GM12872 (cell line): ENCODE data around the gene UCHL3.

Source experiments
- CTCF ChIP-seq: IDR thresholded peaks from 3 replicates; pipeline ENCODE4 v1.5.1; 2011; ENCODE audit warnings: low read depth, mild to moderate bottlenecking, low read length, moderate library complexity; ENCODE audit not compliant: insufficient read depth

The UCHL3 gene

GRCh38 chr13:75607447-75607846, 57.9 kb downstream of the UCHL3 start:
- TF ChIP-seq CTCF, result no peak

GRCh38 chr13:75610466-75610865, 60.9 kb downstream of the UCHL3 start:
- TF ChIP-seq CTCF, result no peak

DNA sequence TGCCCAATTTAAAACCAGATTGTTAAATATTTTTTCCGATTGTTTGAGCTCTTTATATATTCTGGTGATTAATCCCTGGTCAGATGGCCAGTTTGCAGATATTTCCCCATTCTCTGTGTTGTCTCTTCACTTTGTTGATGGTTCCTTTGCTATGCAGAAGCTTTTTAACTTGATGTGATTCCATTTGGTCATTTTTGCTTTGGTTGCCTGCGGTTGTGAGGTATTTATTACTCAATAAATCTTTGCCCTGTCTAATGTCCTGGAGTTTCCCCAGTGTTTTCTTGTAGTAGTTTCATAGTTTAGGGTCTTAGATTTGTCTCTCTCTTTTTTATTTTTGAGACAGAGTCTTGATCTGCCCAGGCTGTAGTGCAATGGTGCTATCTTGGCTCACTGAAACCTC, 62.8 kb downstream of the UCHL3 start:
- TF ChIP-seq CTCF, result no peak

- no peak for TF ChIP-seq CTCF
Observed at GRCh38 chr13:75617230-75617629, 67.6 kb downstream of the UCHL3 start.

- TF ChIP-seq CTCF, result no peak
Observed at GRCh38 chr13:75618308-75618707, 68.7 kb downstream of the UCHL3 start.

- TF ChIP-seq CTCF, result no peak
Observed at GRCh38 chr13:75620020-75620419, 70.4 kb downstream of the UCHL3 start.

DNA sequence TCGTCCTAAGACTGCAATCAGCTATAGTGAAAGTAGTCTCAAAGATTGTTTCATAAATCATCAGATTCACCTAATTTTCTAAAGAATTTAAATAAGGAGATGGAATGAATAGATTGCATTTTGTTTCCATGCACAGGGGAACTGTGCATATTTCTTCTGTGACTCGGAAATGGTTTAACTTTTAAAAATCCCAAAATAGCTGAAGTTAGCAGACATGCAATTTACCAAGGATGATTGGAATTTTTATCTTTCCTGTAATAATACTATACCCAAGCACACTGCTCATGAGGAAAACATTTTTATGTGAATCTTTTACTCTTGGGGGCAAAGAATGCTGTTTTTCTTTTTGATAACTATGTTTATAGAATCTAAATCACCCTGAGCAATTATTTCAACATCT, 71.6 kb downstream of the UCHL3 start:
- no peak for TF ChIP-seq CTCF

GRCh38 chr13:75628801-75629200, 79.2 kb downstream of the UCHL3 start:
- TF ChIP-seq CTCF, result no peak
